Measurements from ENCODE around the gene RSPO4. TPM values are rescaled to one million over a fixed set of nuclear protein-coding genes. Genes with fewer than 3 reads are reported as not detected.

The RSPO4 gene
- polyA plus RNA-seq, 1 donor (not counting 4 experiments of a cell fraction or from before 2014, with no cell fraction given), result not detected

- no peak overlapping the region for H3K27ac ChIP-seq (ENCODE audit: control insufficient read depth, insufficient read depth, low read length)
- no peak overlapping the region for H3K4me2 ChIP-seq (ENCODE audit: control insufficient read depth, extremely low read depth, insufficient read depth, low read depth, low read length)
- dilution Hi-C loops (cut with MboI; ENCODE audit: extremely low pct_ligation_motif_present, low sequenced_read_pairs), result no loop called here
- no peaks in the 10 kb centered on the region for H3K4me1 ChIP-seq (ENCODE audit: control insufficient read depth, extremely low read depth, insufficient read depth, low read length)
- H3K9me1 ChIP-seq (ENCODE audit: control insufficient read depth, extremely low read depth, insufficient read depth, low read length), result no peaks in the 10 kb centered on the region
- H3K9me3 ChIP-seq (ENCODE audit: control insufficient read depth, low read depth, low read length), result no peaks in the 10 kb centered on the region
- H3K27me3 ChIP-seq (ENCODE audit: control insufficient read depth, extremely low read depth, insufficient read depth, low read length), result peaks cover 36% of the 10 kb centered on the region
- H4K20me1 ChIP-seq (ENCODE audit: control insufficient read depth, extremely low read depth, insufficient read depth, low read length), result no peaks in the 10 kb centered on the region
- TF ChIP-seq EZH2 (IDR thresholded peaks at IDR 0.05; ENCODE audit: low read length) (no peak), CTCF (optimal IDR thresholded peaks at IDR 0.05 in 1 of 3, IDR thresholded peaks at IDR 0.05 in 1 of 3, conservative IDR thresholded peaks at IDR 0.05 in 1 of 3; ENCODE audit: extremely low read depth in 1 of 3, insufficient read depth in 2 of 3, low read length in 3 of 3) (no peak)
- H3K79me2 ChIP-seq (ENCODE audit: control insufficient read depth, insufficient read depth, low read length), result no peaks in the 10 kb centered on the region
- H2AFZ ChIP-seq (ENCODE audit: control insufficient read depth, low read length), result no peak overlapping the region
- no peak for FAIRE-seq
- no peak overlapping the region for H3K9ac ChIP-seq (ENCODE audit: control insufficient read depth, extremely low read depth, insufficient read depth, low read length)
- no peak overlapping the region for H3K4me3 ChIP-seq (ENCODE audit: control insufficient read depth in 2 of 3, extremely low read depth in 1 of 3, insufficient read depth in 2 of 3, low read depth in 1 of 3, low read length in 3 of 3)
- H3K36me3 ChIP-seq (ENCODE audit: control insufficient read depth in 2 of 2, extremely low read depth in 1 of 2, insufficient read depth in 2 of 2, low read length in 2 of 2), result no peaks in the 10 kb centered on the region
- no peak for DNase-seq (ENCODE audit: low read depth, low spot score)
These were observed 995 bp downstream of the RSPO4 start for GRCh38 chr20:1001116-1001515.

DNA sequence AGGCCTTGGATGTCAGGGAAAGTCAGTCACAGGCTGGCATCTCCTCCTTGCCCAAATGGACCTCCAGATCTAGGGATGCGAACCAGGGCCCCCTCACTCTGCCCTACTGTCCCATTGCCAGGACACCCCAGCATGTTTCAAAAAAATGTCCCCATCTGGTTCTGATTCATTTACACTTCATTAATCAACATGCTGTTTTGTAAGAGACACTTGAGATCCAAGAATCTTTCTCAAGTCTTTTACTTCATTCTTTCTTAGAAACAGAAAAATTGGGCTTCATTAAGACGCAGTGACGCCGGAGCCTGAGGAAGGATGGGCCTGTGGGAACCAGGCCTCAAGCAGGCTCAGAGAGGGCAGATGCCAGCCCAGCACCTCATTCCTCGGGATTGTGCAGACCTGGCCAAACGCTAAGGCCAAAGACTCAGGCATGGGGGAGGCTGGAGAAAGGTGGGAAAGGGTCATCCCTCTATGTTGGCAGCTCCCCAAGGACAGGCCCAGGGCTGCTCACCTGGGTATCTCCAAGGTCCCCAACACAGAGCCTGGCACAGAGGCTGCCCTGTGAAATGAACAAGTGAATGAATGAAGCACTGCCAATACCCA lies 3.8 kb downstream of the RSPO4 start:
- FAIRE-seq (no peak), DNase-seq (ENCODE audit: low read depth, low spot score) (no peak)
- no peak overlapping the region for H3K4me2 ChIP-seq (ENCODE audit: control insufficient read depth, extremely low read depth, insufficient read depth, low read depth, low read length)
- H3K27ac ChIP-seq (ENCODE audit: control insufficient read depth, insufficient read depth, low read length), result no peak overlapping the region
- dilution Hi-C loops (cut with MboI; ENCODE audit: extremely low pct_ligation_motif_present, low sequenced_read_pairs), result no loop called here
- H4K20me1 ChIP-seq (ENCODE audit: control insufficient read depth, extremely low read depth, insufficient read depth, low read length), result no peaks in the 10 kb centered on the region
- no peaks in the 10 kb centered on the region for H3K79me2 ChIP-seq (ENCODE audit: control insufficient read depth, insufficient read depth, low read length)
- H2AFZ ChIP-seq (ENCODE audit: control insufficient read depth, low read length), result no peak overlapping the region
- H3K4me1 ChIP-seq (ENCODE audit: control insufficient read depth, extremely low read depth, insufficient read depth, low read length), result no peaks in the 10 kb centered on the region
- TF ChIP-seq EZH2 (IDR thresholded peaks at IDR 0.05; ENCODE audit: low read length) (no peak), CTCF (optimal IDR thresholded peaks at IDR 0.05 in 1 of 3, IDR thresholded peaks at IDR 0.05 in 1 of 3, conservative IDR thresholded peaks at IDR 0.05 in 1 of 3; ENCODE audit: extremely low read depth in 1 of 3, insufficient read depth in 2 of 3, low read length in 3 of 3) (no peak)
- H3K9me1 ChIP-seq (ENCODE audit: control insufficient read depth, extremely low read depth, insufficient read depth, low read length), result no peaks in the 10 kb centered on the region
- no peaks in the 10 kb centered on the region for H3K9me3 ChIP-seq (ENCODE audit: control insufficient read depth, low read depth, low read length)
- peaks cover 30% of the 10 kb centered on the region for H3K27me3 ChIP-seq (ENCODE audit: control insufficient read depth, extremely low read depth, insufficient read depth, low read length)
- no peaks in the 10 kb centered on the region for H3K36me3 ChIP-seq (ENCODE audit: control insufficient read depth in 2 of 2, extremely low read depth in 1 of 2, insufficient read depth in 2 of 2, low read length in 2 of 2)
- no peak overlapping the region for H3K4me3 ChIP-seq (ENCODE audit: control insufficient read depth in 2 of 3, extremely low read depth in 1 of 3, insufficient read depth in 2 of 3, low read depth in 1 of 3, low read length in 3 of 3)
- H3K9ac ChIP-seq (ENCODE audit: control insufficient read depth, extremely low read depth, insufficient read depth, low read length), result no peak overlapping the region

All from keratinocyte (primary cell).